ENCODE results near the gene WDR55.
"Not testable (repeated sequence)": the region's sequence is repeated elsewhere in the genome, so short reads cannot be mapped to it uniquely, and the experiment has no call there.

Gene WDR55

GRCh38 chr5:140664030-140664358 is 710 bp upstream of the WDR55 start:
- no peak for DNase-seq (ENCODE audit: low spot score)
- TF ChIP-seq, protein P1, sequence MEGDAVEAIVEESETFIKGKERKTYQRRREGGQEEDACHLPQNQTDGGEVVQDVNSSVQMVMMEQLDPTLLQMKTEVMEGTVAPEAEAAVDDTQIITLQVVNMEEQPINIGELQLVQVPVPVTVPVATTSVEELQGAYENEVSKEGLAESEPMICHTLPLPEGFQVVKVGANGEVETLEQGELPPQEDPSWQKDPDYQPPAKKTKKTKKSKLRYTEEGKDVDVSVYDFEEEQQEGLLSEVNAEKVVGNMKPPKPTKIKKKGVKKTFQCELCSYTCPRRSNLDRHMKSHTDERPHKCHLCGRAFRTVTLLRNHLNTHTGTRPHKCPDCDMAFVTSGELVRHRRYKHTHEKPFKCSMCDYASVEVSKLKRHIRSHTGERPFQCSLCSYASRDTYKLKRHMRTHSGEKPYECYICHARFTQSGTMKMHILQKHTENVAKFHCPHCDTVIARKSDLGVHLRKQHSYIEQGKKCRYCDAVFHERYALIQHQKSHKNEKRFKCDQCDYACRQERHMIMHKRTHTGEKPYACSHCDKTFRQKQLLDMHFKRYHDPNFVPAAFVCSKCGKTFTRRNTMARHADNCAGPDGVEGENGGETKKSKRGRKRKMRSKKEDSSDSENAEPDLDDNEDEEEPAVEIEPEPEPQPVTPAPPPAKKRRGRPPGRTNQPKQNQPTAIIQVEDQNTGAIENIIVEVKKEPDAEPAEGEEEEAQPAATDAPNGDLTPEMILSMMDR (IDR thresholded peaks at IDR 0.05; ENCODE audit: extremely low read depth, missing control alignments) = no peak

DNA sequence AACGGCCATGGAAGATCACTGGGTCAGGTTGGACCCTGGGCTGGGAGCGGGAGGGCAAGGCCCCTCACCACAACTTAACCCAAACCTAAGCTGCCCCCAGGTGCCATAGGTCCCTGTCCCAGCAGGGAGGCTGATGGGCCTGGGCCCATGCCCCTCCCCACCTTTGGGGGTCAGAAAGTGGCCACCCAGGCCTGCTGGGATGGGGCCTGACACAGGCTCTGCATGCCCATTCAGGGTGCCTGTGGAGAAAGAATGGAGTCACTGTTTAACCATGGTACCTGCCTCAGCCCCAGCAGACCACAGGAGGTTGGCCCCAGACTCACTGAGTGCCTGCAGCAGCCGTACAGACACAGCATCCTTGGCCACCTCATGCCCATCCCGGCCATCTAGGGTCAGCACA is 6.3 kb downstream of the WDR55 start:
- not testable (repeated sequence) for DNase-seq (ENCODE audit: low spot score)

DNA sequence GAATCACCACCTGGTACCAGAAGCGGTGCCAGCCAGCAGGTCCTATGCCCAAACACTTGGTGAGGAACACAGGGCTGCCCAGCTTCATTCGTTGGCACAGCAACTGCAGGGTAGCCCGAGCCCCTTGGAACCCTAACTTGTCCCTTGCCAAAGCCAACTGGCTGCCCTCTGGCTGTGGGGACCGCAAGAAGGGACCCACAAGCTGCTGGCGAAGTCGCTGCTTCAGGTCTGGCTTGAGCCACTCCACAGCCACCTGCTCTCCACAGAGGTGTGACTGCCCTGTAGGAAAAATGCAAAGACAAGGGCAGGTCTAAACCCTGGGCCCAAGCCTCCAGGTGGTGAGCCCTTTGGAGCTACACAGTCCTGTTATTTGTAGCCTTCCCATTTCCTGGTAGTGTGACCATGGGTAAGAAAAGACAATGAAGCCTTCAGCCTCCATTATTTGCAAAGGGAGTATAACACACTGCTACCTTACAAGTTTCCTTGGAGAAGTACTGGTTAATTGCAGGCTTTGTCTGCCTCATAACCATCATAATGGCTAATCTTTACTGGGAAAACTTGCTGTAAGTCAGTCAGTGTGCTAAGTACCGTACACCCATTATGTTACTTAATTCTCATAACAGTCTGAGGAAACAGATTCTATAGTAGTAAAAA is 6.9 kb downstream of the WDR55 start:
- TF ChIP-seq, protein P1 (IDR thresholded peaks at IDR 0.05; ENCODE audit: extremely low read depth, missing control alignments) = no peak
- no peak for DNase-seq (ENCODE audit: low spot score)

DNA sequence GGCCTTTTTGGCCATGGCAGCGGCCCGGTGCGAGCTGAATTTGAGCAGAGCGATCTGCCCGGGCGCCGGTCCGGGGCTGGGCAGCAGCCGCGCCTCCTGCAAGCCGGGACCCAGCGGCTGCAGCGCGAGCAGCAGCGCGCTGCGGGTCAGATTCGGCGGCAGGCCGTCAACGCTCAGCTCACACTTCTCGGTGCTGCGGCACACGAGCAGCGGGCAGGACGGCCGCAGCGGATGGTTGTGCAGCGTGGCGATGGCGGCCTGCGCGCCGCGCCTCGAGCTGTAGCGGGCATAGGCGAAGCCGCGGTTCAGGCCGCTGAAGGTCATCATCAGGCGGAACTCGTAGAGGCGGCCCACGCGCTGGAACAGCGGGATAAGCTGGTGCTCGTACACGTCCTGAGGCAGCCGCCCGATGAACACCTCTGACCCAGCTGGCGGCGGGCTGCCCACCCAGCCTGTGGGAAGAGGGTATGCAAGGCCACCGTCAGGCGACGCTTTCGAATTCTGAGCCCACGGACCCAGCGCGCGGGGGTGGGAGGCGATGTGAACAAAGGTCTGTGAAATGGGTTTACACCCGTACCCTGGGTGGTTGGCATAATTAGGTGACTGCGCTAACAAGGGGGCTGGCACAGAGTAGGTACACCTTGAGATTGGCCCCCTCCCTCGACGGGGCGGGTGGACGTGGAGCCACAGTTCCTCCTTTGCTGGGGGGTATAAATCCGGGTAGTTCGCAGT is 7.9 kb downstream of the WDR55 start:
- TF ChIP-seq, protein P1 (IDR thresholded peaks at IDR 0.05; ENCODE audit: extremely low read depth, missing control alignments) = no peak
- DNase-seq (ENCODE audit: low spot score) = peak; percentile 48

- TF ChIP-seq, protein P1 (IDR thresholded peaks at IDR 0.05; ENCODE audit: extremely low read depth, missing control alignments) = no peak
- no peak for DNase-seq (ENCODE audit: low spot score)
Measured at GRCh38 chr5:140673187-140673976, 8.7 kb downstream of the WDR55 start, which contains the start of gene DND1. DND1 (minus strand) TSS chr5:140673576; CDS start chr5:140673542, 34 bp downstream.

DNA sequence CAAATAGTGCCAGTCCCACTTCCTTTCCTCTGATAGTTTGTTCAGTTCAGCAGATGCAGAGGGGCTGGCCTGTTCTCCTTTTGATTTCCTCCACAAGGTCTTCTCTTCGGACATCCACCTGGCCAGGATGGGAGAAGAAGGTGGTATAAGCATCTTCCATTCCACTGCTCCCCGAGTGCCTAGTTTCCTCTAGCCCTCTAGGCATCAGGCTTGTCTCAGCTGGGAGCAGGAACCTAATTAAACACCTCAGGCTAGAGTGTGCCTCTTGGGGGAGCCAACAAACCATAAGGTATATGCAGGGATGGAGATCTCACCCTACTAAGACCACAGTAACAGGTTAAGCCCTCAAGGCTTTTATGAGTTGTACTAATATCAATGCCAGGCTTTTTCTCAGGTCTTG is 9.5 kb downstream of the WDR55 start:
- TF ChIP-seq, protein P1 (IDR thresholded peaks at IDR 0.05; ENCODE audit: extremely low read depth, missing control alignments) = no peak
- no peak for DNase-seq (ENCODE audit: low spot score)

- TF ChIP-seq, protein P1 (IDR thresholded peaks at IDR 0.05; ENCODE audit: extremely low read depth, missing control alignments) = no peak
- no peak for DNase-seq (ENCODE audit: low spot score)
Measured at GRCh38 chr5:140674629-140675028, 9.9 kb downstream of the WDR55 start.
